Measurements from ENCODE around the gene AP3S2.

Gene AP3S2

GRCh38 chr15:89803941-89804800 lies 89.6 kb downstream of the AP3S2 start:
- ChIA-PET POLR2A (ENCODE audit: low non-redundant PET) (no interaction called here), CTCF (no interaction called here)
- H3K27ac ChIP-seq = peak overlapping the region; percentile 0
- DNase-seq (ENCODE audit: low spot score) = no peak
- TF ChIP-seq CTCF (conservative IDR thresholded peaks at IDR 0.05; ENCODE audit: low read depth) = no peak

GRCh38 chr15:89802986-89803824 lies 90.6 kb downstream of the AP3S2 start:
- no peak overlapping the region for H3K27ac ChIP-seq
- POLR2A ChIA-PET (ENCODE audit: low non-redundant PET) = no interaction called here

GRCh38 chr15:89802231-89802928 lies 91.4 kb downstream of the AP3S2 start:
- POLR2A ChIA-PET (ENCODE audit: low non-redundant PET) = no interaction called here
- DNase-seq (ENCODE audit: low spot score) = no peak
- no peak for TF ChIP-seq CTCF (conservative IDR thresholded peaks at IDR 0.05; ENCODE audit: low read depth)
- H3K27ac ChIP-seq = no peak overlapping the region
- CTCF ChIA-PET = no interaction called here

More at GRCh38 chr15:89802986-89803824, 90.6 kb downstream of the AP3S2 start:
- no peak for TF ChIP-seq CTCF (conservative IDR thresholded peaks at IDR 0.05; ENCODE audit: low read depth)
- CTCF ChIA-PET = no interaction called here
- no peak for DNase-seq (ENCODE audit: low spot score)

- DNase-seq (ENCODE audit: low spot score) = no peak
- TF ChIP-seq CTCF (conservative IDR thresholded peaks at IDR 0.05; ENCODE audit: low read depth) = no peak
- POLR2A ChIA-PET (ENCODE audit: low non-redundant PET) = no interaction called here
- CTCF ChIA-PET = no interaction called here
- H3K27ac ChIP-seq = no peak overlapping the region
These were observed 92.2 kb downstream of the AP3S2 start for GRCh38 chr15:89801471-89802195.

GRCh38 chr15:89799918-89800498 lies 93.8 kb downstream of the AP3S2 start:
- ChIA-PET CTCF (no interaction called here), POLR2A (ENCODE audit: low non-redundant PET) (no interaction called here)
- DNase-seq (ENCODE audit: low spot score) = no peak
- no peak for TF ChIP-seq CTCF (conservative IDR thresholded peaks at IDR 0.05; ENCODE audit: low read depth)
- H3K27ac ChIP-seq = no peak overlapping the region
